Endothelial cell of umbilical vein (primary cell): ENCODE measurements around the gene ZIC5.

Source experiments
- CTCF ChIP-seq, 2 donors: IDR thresholded peaks; 1 replicate in 1 of 2; 2 replicates in 1 of 2; pipeline ENCODE4 v1.5.1; 2011; ENCODE audit warnings: low read length in 2 of 2, mild to moderate bottlenecking in 2 of 2, moderate library complexity in 2 of 2, control low read depth in 1 of 2, inconsistent platforms in 1 of 2, low read depth in 1 of 2; ENCODE audit not compliant: insufficient read depth in 1 of 2; ENCODE audit errors: extremely low read depth in 1 of 2
- EZH2 ChIP-seq: IDR thresholded peaks from 2 replicates; pipeline ENCODE4 v1.6.1; 2012; ENCODE audit warnings: borderline replicate concordance, low read depth, mild to moderate bottlenecking, moderate library complexity, low read length, inconsistent platforms; ENCODE audit not compliant: severe bottlenecking
- POLR2A ChIP-seq: IDR thresholded peaks from 2 replicates; pipeline ENCODE4 v1.6.1; 2012; ENCODE audit warnings: low read depth, mild to moderate bottlenecking, control low read depth, low read length

GRCh38 chr13:99959540-99960230 is 11.9 kb downstream of the ZIC5 start:
- no peak for TF ChIP-seq POLR2A
- peak; percentile 81 for TF ChIP-seq EZH2
- TF ChIP-seq CTCF (IDR thresholded peaks at IDR 0.05; ENCODE audit: extremely low read depth in 1 of 2, insufficient read depth in 1 of 2, low read depth in 1 of 2, low read length in 2 of 2) = peak in 1 of 2 donors; percentile 25
